HG03520 (cell line): ENCODE data around the gene HEXA.
"Not testable (repeated sequence)": the region's sequence is repeated elsewhere in the genome, so short reads cannot be mapped to it uniquely, and the experiment has no call there.

Experiments
- ATAC-seq: cut with Tn5 transposase; IDR thresholded peaks from one replicate; pipeline ENCODE4 v1.9.1; 2021; ENCODE audit warnings: mild to moderate bottlenecking, moderate library complexity; ENCODE audit not compliant: unreplicated experiment

Gene HEXA

DNA sequence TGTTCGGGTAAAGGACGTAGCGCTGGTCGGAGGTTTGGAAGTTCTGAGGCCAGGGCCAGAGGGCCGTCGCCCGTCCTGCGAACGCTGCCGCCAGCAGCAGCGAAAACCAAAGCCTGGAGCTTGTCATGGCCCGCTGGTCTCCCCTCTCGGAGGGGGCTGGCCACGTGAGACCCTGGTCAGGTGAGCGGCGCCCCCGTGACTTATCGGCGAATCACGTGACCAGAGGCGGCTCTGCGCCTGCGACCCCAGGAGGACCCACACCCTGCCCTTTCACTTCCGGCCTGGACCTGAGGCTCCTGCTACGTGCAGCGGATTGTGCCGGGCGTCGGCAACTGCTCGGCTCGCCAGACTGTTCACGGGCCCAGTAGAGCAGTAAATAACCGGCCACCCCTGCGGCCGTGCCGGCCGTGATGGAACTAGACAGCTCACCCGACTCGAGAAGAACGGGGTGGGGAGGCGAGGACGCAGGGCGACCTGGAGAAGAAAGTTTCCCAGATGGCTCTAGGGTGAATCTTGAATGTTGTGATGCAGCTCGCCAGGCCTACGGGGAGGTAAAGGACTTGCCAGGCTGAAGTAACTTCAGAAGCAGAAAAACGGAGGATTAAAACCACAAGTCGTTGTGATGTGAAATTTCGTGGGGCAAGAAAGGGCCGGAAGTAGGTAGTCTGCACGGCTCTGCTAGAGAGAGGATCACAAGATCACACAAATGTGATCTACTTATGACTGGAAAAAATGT, at the start of gene HEXA:
Gene HEXA (minus strand): TSS at position 169 of the 736 bp plus-strand sequence. CDS start 42 bp downstream, at position 127.
- peak; percentile 81 for ATAC-seq

DNA sequence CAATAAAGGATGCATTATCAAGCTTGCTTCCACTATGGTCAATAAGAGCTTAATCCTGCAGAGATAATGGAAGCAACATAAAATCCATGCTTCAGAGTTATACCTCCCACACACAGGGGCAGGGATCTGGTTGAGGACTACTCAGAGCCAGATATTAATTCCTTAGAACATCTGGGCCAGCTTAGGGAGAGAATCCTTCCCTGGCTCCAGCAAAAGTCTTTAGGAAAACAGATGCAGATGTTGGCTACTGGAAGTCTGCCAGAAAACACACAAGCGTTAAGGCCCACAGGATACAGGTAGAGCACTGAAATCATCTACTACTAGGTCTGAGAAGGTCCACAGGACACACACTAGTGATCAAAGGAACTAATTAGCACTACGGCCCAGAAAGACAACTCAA, 47.4 kb upstream of the HEXA start:
- no peak for ATAC-seq

DNA sequence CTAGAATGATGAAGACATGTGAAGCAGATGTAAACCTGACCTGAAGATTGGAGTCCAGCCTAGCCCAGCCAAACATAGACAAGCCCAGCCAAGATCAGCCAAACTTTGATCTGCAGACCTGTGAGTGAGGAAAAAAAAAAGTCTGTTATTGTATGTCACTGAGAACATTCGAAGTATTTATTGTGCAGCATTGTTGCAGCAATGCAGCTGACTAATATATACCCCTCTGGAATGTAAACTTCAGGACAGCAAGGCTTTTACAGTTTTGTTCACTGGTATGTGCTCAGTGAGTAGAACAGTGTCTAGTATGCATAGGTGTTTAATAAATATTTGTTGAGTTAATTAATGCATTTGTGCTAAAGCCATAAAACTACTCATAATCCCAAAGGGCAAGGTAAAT, 45.7 kb upstream of the HEXA start:
- ATAC-seq: no peak

DNA sequence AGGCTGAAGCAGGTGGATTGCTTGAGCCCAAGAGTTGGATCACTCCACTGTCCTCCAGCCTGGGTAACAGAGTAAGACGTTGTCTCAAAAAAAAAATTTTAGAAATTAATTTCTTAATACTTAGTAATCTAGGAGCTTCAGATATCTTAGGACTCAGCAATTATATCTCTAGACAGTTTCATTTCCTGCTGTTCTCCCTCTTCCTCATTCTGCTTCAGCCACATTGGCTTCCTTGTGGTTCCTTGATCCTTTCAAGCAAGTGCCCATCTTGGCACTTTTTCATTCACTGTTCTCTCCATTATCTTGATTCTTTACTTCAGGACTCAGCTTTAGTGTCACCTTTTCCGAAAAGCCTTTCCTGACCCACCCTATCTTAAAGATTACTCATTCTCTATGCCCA, 44.8 kb upstream of the HEXA start:
- ATAC-seq: no peak

DNA sequence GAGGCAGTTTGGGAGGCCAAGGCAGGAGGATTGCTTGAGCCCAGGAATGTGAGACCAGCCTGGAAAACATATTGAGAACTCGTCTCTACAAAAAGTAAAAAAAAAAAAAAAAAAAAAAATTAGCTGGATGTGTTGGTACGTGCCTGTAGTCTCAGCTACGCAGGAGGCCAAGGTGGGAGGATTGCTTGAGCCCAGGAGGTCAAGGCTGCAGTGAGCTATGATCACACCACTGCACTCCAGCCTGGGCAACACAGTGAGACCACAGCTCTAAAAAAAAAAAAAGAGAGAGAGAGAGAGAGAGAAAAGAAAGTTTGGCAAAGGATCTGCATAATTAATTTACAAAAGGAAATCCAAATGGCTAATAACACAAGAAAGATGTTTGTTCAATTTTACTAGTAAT, 44.0 kb upstream of the HEXA start:
- ATAC-seq: not testable (repeated sequence)

DNA sequence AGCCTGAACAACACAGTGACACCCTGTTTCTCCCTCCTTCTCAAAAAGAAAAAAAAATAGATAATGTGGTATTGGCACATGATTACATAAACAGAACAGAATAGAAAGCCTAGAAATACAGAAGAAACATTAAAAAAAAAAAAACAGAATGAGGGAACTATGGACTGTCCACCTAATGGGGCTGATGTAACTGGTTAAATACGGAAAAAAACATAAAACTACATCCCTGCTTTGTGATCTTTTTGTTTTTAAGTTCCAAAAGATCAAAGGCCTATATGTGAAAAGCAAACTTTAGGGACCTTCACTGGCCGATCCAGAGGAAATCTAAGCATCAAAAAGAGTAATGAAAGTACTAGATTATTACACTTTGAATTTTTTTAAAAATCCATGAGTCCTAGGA, 39.5 kb upstream of the HEXA start:
- no peak for ATAC-seq

DNA sequence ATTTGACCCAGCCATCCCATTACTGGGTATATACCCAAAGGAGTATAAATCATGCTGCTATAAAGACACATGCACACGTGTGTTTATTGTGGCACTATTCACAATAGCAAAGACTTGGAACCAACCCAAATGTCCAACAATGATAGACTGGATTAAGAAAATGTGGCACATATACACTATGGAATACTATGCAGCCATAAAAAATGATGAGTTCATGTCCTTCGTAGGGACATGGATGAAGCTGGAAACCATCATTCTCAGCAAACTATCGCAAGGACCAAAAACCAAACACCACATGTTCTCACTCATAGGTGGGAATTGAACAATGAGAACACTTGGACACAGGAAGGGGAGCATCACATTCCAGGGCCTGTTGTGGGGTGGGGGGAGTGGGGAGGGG, 37.5 kb upstream of the HEXA start:
- not testable (repeated sequence) for ATAC-seq

DNA sequence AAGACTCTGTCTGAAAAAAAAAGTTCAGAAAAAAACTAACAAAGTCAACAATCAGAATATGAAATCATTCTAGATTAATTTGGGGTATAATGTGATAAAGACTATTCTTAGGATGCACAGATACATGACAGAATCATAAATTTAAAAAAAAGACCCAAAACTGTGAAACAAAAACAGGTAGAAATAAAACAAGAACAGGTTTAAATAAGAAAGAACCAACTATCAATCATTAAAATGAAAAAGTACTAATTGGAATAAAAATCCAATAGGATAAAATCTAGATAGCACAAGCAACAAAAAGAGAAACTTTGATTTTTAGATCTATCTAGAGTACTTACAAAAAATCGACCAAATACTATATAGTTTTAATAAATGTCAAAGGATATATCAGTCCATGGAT, 35.7 kb upstream of the HEXA start:
- no peak for ATAC-seq

DNA sequence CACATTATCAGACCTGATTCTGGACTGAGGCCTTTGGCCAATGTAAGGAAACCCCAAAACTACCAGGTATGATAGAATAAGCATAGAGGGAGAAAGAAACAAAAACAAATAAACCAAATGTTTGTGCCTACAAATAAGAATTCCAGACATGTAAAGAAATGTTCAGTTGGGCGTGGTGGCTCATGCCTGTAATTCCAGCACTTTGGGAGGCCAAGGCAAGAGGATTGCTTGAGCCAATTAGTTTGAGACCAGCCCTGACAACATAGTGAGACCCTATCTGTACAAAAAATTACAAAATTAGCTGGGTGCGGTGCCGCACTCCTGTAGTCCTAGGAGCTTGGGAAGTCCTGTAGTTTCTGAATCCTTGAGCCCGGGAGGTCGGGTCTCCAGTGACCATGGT, 35.3 kb upstream of the HEXA start:
- no peak for ATAC-seq

DNA sequence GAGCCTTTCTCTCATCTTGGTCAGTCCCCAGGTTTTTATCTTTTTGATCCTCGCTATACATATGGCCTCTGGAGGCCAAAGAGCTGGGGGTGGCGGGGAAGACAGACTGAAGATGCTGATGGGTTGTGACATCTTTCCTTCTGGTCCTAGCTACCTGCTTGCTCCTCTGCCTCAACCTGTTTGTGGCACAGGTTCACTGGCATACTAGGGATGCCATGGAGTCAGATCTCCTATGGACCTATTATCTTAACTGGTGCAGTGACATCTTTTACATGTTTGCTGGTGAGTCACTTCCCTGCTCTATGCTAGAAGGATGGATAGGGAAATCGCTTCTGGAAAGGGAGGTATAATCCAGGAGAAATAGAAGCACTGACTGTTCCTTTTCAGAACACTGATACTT, 31.1 kb upstream of the HEXA start:
- ATAC-seq: no peak

DNA sequence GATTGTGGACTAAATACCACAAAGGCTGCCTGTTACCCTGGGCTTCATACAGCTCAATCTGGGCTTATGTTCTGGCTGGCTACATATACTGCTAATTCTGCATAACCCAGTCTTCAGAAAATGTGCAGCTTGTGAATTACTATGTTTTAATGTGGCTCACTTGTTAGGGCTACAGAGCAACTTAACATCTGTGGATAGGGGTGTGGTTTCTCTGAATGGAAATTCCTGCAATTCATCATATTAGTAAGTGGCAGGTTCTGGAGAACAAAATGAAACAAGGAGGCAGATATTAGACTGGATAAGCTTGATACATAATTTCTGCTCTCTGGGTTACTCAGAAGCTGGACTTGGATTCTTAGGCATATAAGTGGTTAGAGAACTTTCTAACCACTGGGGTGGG, 29.0 kb upstream of the HEXA start:
- no peak for ATAC-seq

DNA sequence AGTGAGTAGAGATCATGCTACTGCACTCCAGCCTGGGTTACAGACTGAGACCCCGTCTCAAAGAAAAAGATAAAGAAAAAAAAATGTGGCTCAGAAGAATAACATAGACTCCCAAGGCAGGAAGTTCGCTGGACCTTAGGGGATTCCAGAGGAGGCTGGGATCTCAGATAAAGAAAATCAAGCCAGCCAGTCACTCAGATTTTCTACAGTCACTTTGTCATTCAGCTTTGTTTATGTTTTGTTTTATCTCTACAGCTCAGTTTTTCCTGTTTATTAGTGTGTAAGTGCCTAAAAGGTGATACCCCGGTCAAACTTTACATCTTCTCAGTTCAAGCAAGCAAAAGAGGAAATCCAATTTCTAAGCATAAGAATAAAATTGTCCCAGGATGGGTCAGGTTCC, 28.5 kb upstream of the HEXA start:
- no peak for ATAC-seq

DNA sequence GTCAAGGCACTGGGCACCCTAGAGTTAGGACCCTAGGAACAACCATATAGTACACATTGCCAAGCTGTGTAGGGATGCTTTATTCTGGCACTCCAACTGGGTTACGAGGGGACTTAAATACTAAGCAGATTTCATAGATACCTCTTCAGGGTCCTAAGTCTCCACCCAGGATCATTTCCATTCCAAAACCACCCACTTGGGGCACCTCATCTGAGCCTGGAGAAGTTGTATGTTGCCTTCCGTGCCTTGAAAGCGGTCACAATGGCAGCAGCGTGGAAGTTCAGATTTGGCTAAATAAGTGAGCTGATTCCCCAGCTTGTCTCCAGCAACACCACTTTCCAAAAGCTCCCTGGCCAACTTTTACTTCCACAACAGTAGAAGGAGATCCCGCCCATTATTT, 26.9 kb upstream of the HEXA start:
- no peak for ATAC-seq

DNA sequence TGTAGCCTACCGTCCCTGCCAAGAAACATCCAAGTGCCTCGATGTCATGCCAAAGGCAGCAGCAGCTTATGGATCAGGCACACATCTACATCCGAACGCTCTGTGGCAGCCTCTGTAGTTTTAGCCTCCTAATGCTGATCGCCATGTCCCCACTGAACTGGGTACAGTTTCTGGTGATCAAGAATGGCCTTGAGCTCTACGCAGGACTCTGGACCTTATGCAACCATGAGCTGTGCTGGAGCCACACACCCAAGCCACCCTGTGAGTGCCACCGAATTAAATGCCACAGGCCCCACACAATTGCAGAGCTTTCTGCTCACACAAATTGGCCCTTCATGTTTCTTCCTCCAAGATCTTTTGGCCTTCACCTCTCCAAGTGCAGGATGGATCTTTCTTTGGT, 22.8 kb upstream of the HEXA start:
- ATAC-seq: no peak

DNA sequence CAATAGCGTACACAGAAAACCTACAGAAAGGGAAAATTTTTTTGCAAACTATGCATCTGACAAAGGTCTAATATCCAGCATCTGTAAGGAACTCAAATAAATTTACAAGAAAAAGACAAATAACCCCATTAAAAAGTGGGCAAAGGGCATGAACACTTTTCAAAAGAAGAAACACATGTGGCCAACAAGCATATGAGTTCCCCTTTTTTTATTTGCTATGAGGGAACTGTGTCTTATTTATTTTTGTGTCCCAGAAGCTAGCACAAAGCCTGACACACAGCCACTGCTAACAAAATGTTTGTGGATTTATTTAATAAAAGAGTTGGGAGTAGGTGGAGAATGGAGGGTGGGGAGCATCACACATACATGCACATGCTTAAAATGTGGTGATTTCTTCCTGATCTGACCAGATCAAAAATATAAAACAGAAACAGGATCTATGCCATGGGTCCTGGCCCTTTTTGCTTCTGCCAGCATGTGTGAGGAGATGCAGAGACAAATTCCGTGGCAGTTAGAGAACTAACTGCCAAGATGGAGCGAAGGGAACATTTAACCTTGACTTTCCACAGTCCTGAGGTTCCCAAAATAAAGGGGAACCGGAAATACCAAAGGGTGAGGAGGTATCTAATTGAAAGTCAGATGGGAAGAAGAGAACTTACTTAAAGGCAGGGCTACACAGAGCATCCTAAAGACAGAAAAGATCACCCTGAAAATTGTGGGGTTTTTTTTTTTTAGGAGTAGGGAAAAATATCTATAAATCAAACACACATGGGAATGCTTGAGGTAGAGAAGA, 22.2 kb upstream of the HEXA start, which contains the start of gene TMEM202:
Gene TMEM202 (plus strand): TSS at position 510 of the 793 bp plus-strand sequence. CDS start 22 bp downstream, at position 532.
- ATAC-seq: no peak

DNA sequence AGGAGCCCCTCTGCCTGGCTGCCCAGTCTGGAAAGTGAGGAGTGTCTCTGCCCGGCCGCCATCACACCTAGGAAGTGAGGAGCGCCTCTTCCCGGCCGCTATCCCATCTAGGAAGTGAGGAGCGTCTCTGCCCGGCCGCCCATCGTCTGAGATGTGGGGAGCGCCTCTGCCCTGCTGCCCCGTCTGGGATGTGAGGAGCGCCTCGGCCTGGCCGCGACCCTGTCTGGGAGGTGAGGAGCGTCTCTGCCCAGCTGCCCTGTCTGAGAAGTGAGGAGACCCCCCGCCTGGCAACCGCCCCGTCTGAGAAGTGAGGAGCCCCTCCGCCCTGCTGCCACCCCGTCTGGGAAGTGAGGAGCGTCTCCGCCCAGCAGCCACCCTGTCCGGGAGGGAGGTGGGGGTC, 20.5 kb upstream of the HEXA start:
- not testable (repeated sequence) for ATAC-seq

DNA sequence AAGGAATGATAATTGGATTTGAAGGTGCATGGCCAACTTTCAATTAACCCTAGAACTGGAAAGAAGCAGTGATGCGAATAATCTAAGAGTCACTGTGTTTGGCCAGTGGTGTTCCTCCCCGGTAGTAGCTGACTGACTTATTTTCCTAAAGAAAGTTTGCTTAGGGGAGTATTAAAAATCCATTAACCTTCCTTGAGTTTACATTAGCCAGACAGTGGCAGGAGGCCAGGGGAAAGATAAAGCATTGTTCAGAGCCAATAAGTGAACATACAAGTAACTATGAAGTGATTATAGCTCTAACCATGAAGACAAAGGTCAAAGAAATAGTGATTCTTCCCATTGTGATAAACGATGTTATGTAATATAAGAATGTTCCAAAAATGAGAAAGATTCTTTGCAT, 13.4 kb upstream of the HEXA start:
- no peak for ATAC-seq

DNA sequence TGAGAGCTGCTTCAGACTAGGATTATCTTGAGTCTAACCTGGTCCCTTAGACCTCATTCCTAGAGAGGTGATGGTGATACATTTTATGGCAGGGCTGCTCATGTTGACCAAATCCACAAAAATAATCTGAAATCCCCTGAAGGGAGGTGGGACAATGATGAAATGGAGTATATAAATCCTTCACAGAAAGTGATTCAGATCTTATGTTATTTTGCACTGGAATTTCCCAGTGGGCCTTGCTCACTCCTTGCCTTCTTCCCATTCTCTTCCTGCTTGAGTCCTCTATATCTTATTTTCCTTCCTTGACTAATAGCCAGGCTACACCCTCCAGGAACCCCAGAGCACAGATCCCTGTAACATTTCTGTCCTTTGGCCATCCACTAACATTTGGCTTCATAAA, 11.9 kb upstream of the HEXA start:
- no peak for ATAC-seq

DNA sequence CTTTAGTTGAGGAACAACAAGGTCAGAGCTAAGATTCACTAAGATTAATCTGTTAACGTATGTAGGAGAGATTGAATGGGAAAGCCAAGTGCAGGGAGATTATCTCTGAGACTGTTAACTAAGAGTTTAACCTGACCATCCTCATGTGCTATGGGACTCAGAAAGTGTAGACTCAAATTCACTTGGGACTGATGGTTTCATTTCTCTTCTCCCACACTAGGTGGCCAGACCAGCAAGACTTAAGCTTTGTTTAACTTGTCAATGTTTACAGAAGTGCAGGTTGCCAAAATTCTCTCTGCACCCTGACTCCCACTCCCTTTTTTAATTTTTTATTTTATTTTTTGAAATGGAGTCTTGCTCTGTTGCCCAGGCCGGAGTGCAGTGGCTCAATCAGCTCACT, 6.3 kb upstream of the HEXA start:
- ATAC-seq: no peak

DNA sequence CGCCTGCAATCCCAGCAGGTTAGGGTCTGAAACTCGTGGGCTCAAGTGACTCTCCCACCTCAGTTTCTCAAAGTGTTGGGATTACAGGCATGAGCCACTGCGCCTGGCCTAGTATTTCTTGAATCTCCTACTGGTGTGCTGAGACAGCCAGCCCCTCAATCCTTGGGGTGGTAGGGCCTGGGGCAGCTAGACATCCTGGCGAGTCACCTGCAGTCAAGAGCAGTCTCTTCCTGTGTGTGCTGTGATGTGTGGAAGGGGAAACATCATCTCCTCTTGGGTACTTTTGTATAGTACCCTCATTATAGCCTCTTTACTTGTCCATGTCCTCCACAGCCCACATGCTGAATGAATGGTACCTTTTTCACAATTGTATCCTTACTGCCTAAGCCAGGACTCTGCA, 4.9 kb upstream of the HEXA start:
- no peak for ATAC-seq

DNA sequence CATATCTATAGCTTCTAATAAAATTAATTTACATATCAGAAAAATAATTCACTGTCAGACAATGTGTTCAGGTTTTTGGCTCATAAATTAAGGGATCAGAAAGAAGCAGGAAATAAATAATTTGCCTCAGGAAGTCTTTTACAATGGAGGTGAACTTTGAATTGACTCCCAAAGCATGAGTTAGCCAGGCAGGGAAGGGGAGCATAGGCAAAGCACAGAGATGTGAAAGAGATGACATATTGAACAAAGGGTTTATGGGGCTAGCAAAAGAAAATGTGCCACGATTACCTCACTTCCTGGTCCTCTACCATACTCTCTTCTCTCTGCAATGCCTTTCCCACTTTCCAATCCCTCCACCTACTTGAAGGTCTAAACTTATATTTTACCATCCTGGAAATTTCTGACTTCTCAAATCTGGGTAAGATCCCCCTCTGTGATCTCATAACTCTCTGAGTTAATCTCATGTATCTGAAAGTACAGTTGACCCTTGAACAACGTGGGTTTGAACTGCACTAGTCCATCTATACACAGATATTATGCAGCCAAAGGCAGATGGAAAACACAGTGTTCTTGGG, 4.1 kb upstream of the HEXA start:
- ATAC-seq: no peak

DNA sequence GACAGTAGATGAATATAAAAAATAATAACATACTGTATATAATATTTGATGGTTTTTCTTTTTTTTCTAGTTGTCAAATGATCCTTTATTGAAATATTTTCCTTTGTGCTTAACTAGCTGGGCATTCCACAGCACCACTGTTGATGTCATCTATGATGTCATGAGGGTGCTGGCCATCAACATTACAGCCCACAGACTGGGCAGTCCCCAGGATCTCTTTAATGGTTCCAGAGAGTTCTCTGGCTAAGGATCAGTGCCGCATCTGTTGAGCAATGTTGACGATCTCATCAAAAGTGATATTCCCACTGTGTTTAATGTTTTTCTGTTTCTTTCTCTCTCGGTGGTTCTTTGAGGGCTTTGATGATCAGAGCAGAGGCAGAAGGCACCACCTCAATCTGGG, 3.3 kb upstream of the HEXA start:
- not testable (repeated sequence) for ATAC-seq
